HEK293 (cell line): Measurements from ENCODE around the gene AKAP14.
"Not testable (repeated sequence)": the region's sequence is repeated elsewhere in the genome, so short reads cannot be mapped to it uniquely, and the experiment has no call there.

Source experiments
- CTCF ChIA-PET: fragments of 350-600 bp; formaldehyde crosslinking; extraction: SDS; loops from one replicate; lab custom pipeline; 2021; ENCODE audit warnings: antibody characterized with exemption; lab: Yijun Ruan, JAX
- POLR2A ChIA-PET: fragments of 300-600 bp; formaldehyde crosslinking; extraction: SDS; loops from one replicate; lab custom pipeline; 2020; ENCODE audit warnings: antibody characterized with exemption, inconsistent platforms; lab: Yijun Ruan, JAX
- H3K27ac ChIP-seq: fragments of 200-500 bp; sonication (Bioruptor generic); 2 replicates; pipeline ENCODE4 v1.5.1; 2014; ENCODE audit warnings: low read depth, low read length, control low read depth, inconsistent platforms; ENCODE audit errors: extremely low read depth
- H3K36me3 ChIP-seq, 2 experiments: fragments of 200-500 bp in 1 of 2; sonication (Bioruptor generic) in 1 of 2; 1 replicate in 1 of 2; 2 replicates in 1 of 2; pipeline ENCODE4 v1.5.1; 2014 to 2017; ENCODE audit warnings: inconsistent platforms in 2 of 2, low read length in 2 of 2; ENCODE audit not compliant: control insufficient read depth in 2 of 2, insufficient read depth in 1 of 2
- H3K4me1 ChIP-seq: fragments of 200-500 bp; sonication (Bioruptor generic); 2 replicates; pipeline ENCODE4 v1.5.1; 2014; ENCODE audit warnings: mild to moderate bottlenecking, low read length, inconsistent platforms; ENCODE audit not compliant: control insufficient read depth, insufficient read depth
- H3K4me3 ChIP-seq: 2 replicates; pipeline ENCODE4 v1.5.1; 2011; ENCODE audit warnings: low read depth, mild to moderate bottlenecking, control low read depth, low read length, moderate library complexity
- H3K9me3 ChIP-seq: fragments of 200-500 bp; sonication (Bioruptor generic); 2 replicates; pipeline ENCODE4 v1.5.1; 2014; ENCODE audit warnings: low read depth, low read length, inconsistent platforms; ENCODE audit not compliant: control insufficient read depth, insufficient read depth
- ATF2 ChIP-seq: fragments of 450-650 bp; formaldehyde crosslinking; IDR thresholded peaks from 2 replicates; pipeline ENCODE4 v1.5.1; 2016; ENCODE audit warnings: missing biosample characterization, missing genetic modification characterization, low read depth
- SP2 ChIP-seq: fragments of 450-650 bp; formaldehyde crosslinking; IDR thresholded peaks from 2 replicates; pipeline ENCODE4 v1.5.1; 2016; ENCODE audit warnings: missing biosample characterization, missing genetic modification characterization
- WT1 ChIP-seq: fragments of 450-650 bp; formaldehyde crosslinking; IDR thresholded peaks from 2 replicates; pipeline ENCODE4 v1.5.1; 2016; ENCODE audit warnings: missing biosample characterization, missing genetic modification characterization
- ZNF112 ChIP-seq: fragments of 450-650 bp; formaldehyde crosslinking; IDR thresholded peaks from 2 replicates; pipeline ENCODE4 v1.5.0; 2017; ENCODE audit warnings: missing biosample characterization, missing genetic modification characterization
- ZNF121 ChIP-seq: fragments of 450-650 bp; formaldehyde crosslinking; IDR thresholded peaks from 2 replicates; pipeline ENCODE4 v1.5.1; 2016; ENCODE audit warnings: missing biosample characterization, missing genetic modification characterization
- ZNF174 ChIP-seq: fragments of 450-650 bp; formaldehyde crosslinking; IDR thresholded peaks from 2 replicates; pipeline ENCODE4 v1.5.0; 2017; ENCODE audit warnings: missing biosample characterization, mild to moderate bottlenecking, missing genetic modification characterization
- ZNF423 ChIP-seq: fragments of 450-650 bp; formaldehyde crosslinking; IDR thresholded peaks from 2 replicates; pipeline ENCODE4 v1.5.1; 2016; ENCODE audit warnings: missing biosample characterization, missing genetic modification characterization
- ZNF623 ChIP-seq: fragments of 450-650 bp; formaldehyde crosslinking; IDR thresholded peaks from 2 replicates; pipeline ENCODE4 v1.5.1; 2016; ENCODE audit warnings: missing biosample characterization, missing genetic modification characterization
- ZNF645 ChIP-seq: fragments of 450-650 bp; formaldehyde crosslinking; IDR thresholded peaks from 2 replicates; pipeline ENCODE4; 2016; ENCODE audit warnings: missing biosample characterization, missing genetic modification characterization
- ZNF776 ChIP-seq: fragments of 450-650 bp; formaldehyde crosslinking; IDR thresholded peaks from 2 replicates; pipeline ENCODE4 v1.5.0; 2017; ENCODE audit warnings: missing biosample characterization, missing genetic modification characterization, borderline replicate concordance
- ZNF837 ChIP-seq: fragments of 450-650 bp; formaldehyde crosslinking; IDR thresholded peaks from 2 replicates; pipeline ENCODE4 v1.5.1; 2016; ENCODE audit warnings: missing biosample characterization, missing genetic modification characterization

AKAP14 gene

GRCh38 chrX:119917877-119918276 lies 22.2 kb downstream of the AKAP14 start:
- Histone ChIP-seq H3K9me3 (no peaks in the 10 kb centered on the region), H3K27ac (no peak overlapping the region), H3K4me3 (no peak overlapping the region), H3K4me1 (no peaks in the 10 kb centered on the region), H3K36me3 (peaks cover 0 to 3% of the 10 kb centered on the region in 2 experiments; a peak in 1 of 3 replicates)
- POLR2A ChIA-PET: no interaction called here
- TF ChIP-seq ZNF776 (tag by site-specific recombination): no peak
- TF ChIP-seq WT1 (tag by site-specific recombination): no peak
- no peak for TF ChIP-seq ZNF174 (tag by site-specific recombination)
- peak; percentile 93 for TF ChIP-seq ZNF623
- no peak for TF ChIP-seq ZNF112
- TF ChIP-seq SP2 (tag by site-specific recombination): no peak
- no peak for TF ChIP-seq ZNF645 (tag by site-specific recombination)
- CTCF ChIA-PET: interaction anchor here (0.6 kb wide), 1 partner anchor 402 kb away, joined by 4 read pairs; no protein-coding TSS in a partner anchor

GRCh38 chrX:119919835-119920585 lies 24.3 kb downstream of the AKAP14 start:
- no peak for TF ChIP-seq ZNF837 (tag by site-specific recombination)
- TF ChIP-seq, all 188 proteins: peak for 0
- CTCF ChIA-PET: interaction anchor here (0.5 to 1.1 kb wide), 5 partner anchors 9 to 59 kb away, joined by 3 to 9 read pairs (median 3); no protein-coding TSS in a partner anchor
- POLR2A ChIA-PET: no interaction called here
- Histone ChIP-seq H3K4me3 (no peak overlapping the region), H3K9me3 (no peaks in the 10 kb centered on the region), H3K36me3 (peaks cover 1 to 7% of the 10 kb centered on the region in 2 experiments), H3K27ac (no peak overlapping the region), H3K4me1 (no peaks in the 10 kb centered on the region)

- H3K9me3 ChIP-seq, H3K27ac ChIP-seq, H3K4me1 ChIP-seq, POLR2A ChIA-PET, H3K4me3 ChIP-seq, CTCF ChIA-PET: not testable (repeated sequence)
- peaks cover 16 to 17% of the 10 kb centered on the region in 2 experiments for H3K36me3 ChIP-seq
These were observed 26.7 kb downstream of the AKAP14 start for GRCh38 chrX:119922391-119922790.

GRCh38 chrX:119935215-119935874 lies 39.7 kb downstream of the AKAP14 start:
- Histone ChIP-seq H3K9me3 (no peaks in the 10 kb centered on the region), H3K4me3 (no peak overlapping the region), H3K4me1 (no peaks in the 10 kb centered on the region)
- TF ChIP-seq ZNF423 (tag by site-specific recombination) (no peak), ZNF121 (tag by site-specific recombination) (no peak), ATF2 (tag by site-specific recombination) (no peak)
- TF ChIP-seq, all 188 proteins: peak for 0
- ChIA-PET POLR2A (no interaction called here), CTCF (no interaction called here)
- Histone ChIP-seq H3K36me3 (peaks cover 45 to 50% of the 10 kb centered on the region in 2 experiments), H3K27ac (no peak overlapping the region)
